ENCODE data around the gene EPHB1. TPM values are rescaled to one million over a fixed set of nuclear protein-coding genes. Genes with fewer than 3 reads are reported as not detected.

Gene EPHB1
- total RNA-seq, 5 donors from 2014 or later (not counting 1 experiment from before 2014, with no cell fraction given) = 0.28 to 0.72 (median 0.31) TPM; not detected in 1

DNA sequence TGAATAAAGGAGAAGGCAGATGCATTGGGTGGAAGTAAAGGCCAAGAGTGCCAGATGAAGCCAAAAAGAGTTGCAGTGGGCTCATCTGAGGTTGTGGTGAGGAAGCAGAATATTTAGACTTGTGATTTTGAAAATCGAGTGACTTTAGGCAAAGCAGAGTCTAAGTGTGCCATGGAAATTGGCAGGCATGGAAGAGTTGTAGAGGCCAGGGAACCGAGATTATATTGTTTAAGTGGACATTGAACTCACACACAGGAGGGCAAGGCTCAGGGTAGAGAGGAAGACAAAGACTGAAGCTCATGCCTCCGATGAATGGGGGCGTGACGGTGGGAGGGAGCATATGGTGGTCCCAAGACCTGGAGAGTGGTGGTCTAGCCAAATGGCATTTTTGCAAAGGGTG lies 347.5 kb downstream of the EPHB1 start:
- H3K4me3 ChIP-seq (ENCODE audit: control insufficient read depth in 1 of 2, extremely low read depth in 1 of 2, low read length in 1 of 2) = no peak overlapping the region
- DNase-seq = no peak
- H3K4me3 Mint-ChIP-seq = no peak overlapping the region
- H3K27ac Mint-ChIP-seq = no peak overlapping the region
- H3K9me3 ChIP-seq = no peaks in the 10 kb centered on the region
- no peak overlapping the region for H3K27ac ChIP-seq (ENCODE audit: low read length)
- POLR2A ChIA-PET = no interaction called here
- H3K4me1 ChIP-seq (ENCODE audit: control insufficient read depth in 1 of 2, extremely low read depth in 1 of 2, insufficient read depth in 2 of 2, low read length in 2 of 2) = no peaks in the 10 kb centered on the region
- H3K27me3 ChIP-seq (replicated peaks in 1 of 2; ENCODE audit: control insufficient read depth in 2 of 2, extremely low read depth in 1 of 2, insufficient read depth in 2 of 2, low read length in 1 of 2) = peaks cover 0 to 6% of the 10 kb centered on the region in 2 experiments
- no peaks in the 10 kb centered on the region for H3K36me3 Mint-ChIP-seq
- CTCF ChIA-PET = no interaction called here
- no peaks in the 10 kb centered on the region for H3K9me3 Mint-ChIP-seq
- no peak for ATAC-seq (replicated peaks in 1 of 4)
- WGBS (ENCODE audit: insufficient coverage) = 88% methylated on average over 5 of the region's 5 CpGs
- H3K27me3 Mint-ChIP-seq = no peaks in the 10 kb centered on the region
- H3K4me1 Mint-ChIP-seq = no peaks in the 10 kb centered on the region
- H3K36me3 ChIP-seq (ENCODE audit: control insufficient read depth in 2 of 2, extremely low read depth in 1 of 2, insufficient read depth in 1 of 2, low read length in 1 of 2) = no peaks in the 10 kb centered on the region

DNA sequence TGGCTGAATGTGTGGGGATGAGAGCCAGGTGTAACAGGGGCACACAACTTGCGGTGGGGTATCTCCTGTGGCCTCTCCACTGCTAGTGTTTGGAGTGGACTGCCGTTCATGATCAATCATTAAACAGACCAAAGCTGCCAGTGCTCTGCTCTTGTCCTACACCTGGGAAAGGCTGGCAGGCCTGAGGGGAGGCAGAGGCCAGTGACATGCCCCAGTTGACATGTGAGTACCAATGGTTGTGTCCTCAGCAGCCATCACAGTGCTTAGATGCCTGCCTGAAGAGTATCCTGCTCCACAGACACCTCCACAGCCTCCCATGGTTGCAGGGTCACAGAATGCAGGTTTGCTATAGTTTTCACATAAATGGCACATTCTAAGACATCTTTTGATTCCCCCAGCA lies 348.4 kb downstream of the EPHB1 start:
- Mint-ChIP-seq H3K9me3 (no peaks in the 10 kb centered on the region), H3K27me3 (no peaks in the 10 kb centered on the region), H3K4me1 (no peaks in the 10 kb centered on the region), H3K4me3 (no peak overlapping the region), H3K36me3 (no peaks in the 10 kb centered on the region), H3K27ac (no peak overlapping the region)
- DNase-seq = no peak
- Histone ChIP-seq H3K9me3 (no peaks in the 10 kb centered on the region), H3K27ac (ENCODE audit: low read length) (no peak overlapping the region), H3K4me1 (ENCODE audit: control insufficient read depth in 1 of 2, extremely low read depth in 1 of 2, insufficient read depth in 2 of 2, low read length in 2 of 2) (no peaks in the 10 kb centered on the region), H3K36me3 (ENCODE audit: control insufficient read depth in 2 of 2, extremely low read depth in 1 of 2, insufficient read depth in 1 of 2, low read length in 1 of 2) (no peaks in the 10 kb centered on the region), H3K27me3 (replicated peaks in 1 of 2; ENCODE audit: control insufficient read depth in 2 of 2, extremely low read depth in 1 of 2, insufficient read depth in 2 of 2, low read length in 1 of 2) (peaks cover 0 to 6% of the 10 kb centered on the region in 2 experiments), H3K4me3 (ENCODE audit: control insufficient read depth in 1 of 2, extremely low read depth in 1 of 2, low read length in 1 of 2) (no peak overlapping the region)
- POLR2A ChIA-PET = no interaction called here
- CTCF ChIA-PET = no interaction called here
- WGBS (ENCODE audit: insufficient coverage) = 89% methylated on average over 2 of the region's 2 CpGs
- no peak for ATAC-seq (replicated peaks in 1 of 4)

DNA sequence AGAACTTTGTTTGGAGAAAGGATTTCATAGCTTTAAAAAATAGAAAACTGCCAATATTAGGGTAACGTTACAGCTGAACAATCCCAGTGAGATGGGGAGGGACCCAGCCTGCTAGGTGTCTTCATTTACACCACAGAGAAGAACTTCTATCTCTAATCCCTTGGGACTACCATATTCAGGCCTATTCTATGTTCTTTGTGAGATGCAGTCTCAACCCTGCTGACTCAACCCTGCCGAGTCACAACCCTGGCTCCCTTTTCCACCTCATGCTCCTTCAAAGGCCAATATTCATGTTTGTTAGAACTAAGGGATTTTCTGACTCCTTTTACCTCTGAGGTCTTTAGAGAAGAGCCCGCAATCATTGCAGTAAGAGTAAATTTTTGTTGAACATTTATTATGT lies 350.5 kb downstream of the EPHB1 start:
- Histone ChIP-seq H3K27me3 (replicated peaks in 1 of 2; ENCODE audit: control insufficient read depth in 2 of 2, extremely low read depth in 1 of 2, insufficient read depth in 2 of 2, low read length in 1 of 2) (peaks cover 0 to 6% of the 10 kb centered on the region in 2 experiments), H3K9me3 (no peaks in the 10 kb centered on the region), H3K4me1 (ENCODE audit: control insufficient read depth in 1 of 2, extremely low read depth in 1 of 2, insufficient read depth in 2 of 2, low read length in 2 of 2) (no peaks in the 10 kb centered on the region), H3K27ac (ENCODE audit: low read length) (no peak overlapping the region), H3K36me3 (ENCODE audit: control insufficient read depth in 2 of 2, extremely low read depth in 1 of 2, insufficient read depth in 1 of 2, low read length in 1 of 2) (no peaks in the 10 kb centered on the region), H3K4me3 (ENCODE audit: control insufficient read depth in 1 of 2, extremely low read depth in 1 of 2, low read length in 1 of 2) (no peak overlapping the region)
- Mint-ChIP-seq H3K27ac (no peak overlapping the region), H3K4me3 (no peak overlapping the region), H3K9me3 (no peaks in the 10 kb centered on the region), H3K4me1 (no peaks in the 10 kb centered on the region), H3K27me3 (peaks cover 0 to 4% of the 10 kb centered on the region in 2 donors), H3K36me3 (no peaks in the 10 kb centered on the region)
- no peak for ATAC-seq (replicated peaks in 1 of 4)
- ChIA-PET CTCF (no interaction called here), POLR2A (no interaction called here)
- 33% methylated on average over 1 of the region's 3 CpGs for WGBS (ENCODE audit: insufficient coverage)
- no peak for DNase-seq

DNA sequence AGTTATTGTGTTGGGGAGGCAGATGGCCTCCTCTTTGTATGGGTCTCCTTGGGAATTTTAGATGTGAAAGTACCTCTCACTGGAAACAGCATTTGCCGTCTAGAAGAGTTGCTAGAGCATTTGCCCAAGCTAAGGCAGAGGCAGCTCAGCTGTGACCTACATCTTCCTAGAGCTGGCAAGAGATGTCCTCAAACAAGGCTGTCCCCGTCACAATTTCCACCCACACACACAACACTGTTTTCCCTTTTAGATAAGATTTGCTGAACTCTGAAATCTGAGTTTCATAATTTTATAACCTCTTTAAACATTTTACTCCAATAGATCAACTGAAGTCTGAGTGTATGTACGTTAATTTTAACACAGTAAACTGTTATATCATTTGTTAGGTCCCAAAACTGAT lies 352.6 kb downstream of the EPHB1 start:
- DNase-seq = no peak
- Mint-ChIP-seq H3K36me3 (no peaks in the 10 kb centered on the region), H3K4me1 (no peaks in the 10 kb centered on the region), H3K27ac (no peak overlapping the region), H3K27me3 (peaks cover 4 to 6% of the 10 kb centered on the region in 2 donors), H3K4me3 (no peak overlapping the region), H3K9me3 (no peaks in the 10 kb centered on the region)
- H3K27ac ChIP-seq (ENCODE audit: low read length) = no peak overlapping the region
- WGBS (ENCODE audit: insufficient coverage) = no CpG with 5 or more reads among the region's 3 CpGs
- ChIA-PET POLR2A (no interaction called here), CTCF (no interaction called here)
- H3K27me3 ChIP-seq (replicated peaks in 1 of 2; ENCODE audit: control insufficient read depth in 2 of 2, extremely low read depth in 1 of 2, insufficient read depth in 2 of 2, low read length in 1 of 2) = peaks cover 0 to 3% of the 10 kb centered on the region in 2 experiments
- H3K4me3 ChIP-seq (ENCODE audit: control insufficient read depth in 1 of 2, extremely low read depth in 1 of 2, low read length in 1 of 2) = no peak overlapping the region
- no peaks in the 10 kb centered on the region for H3K9me3 ChIP-seq
- H3K4me1 ChIP-seq (ENCODE audit: control insufficient read depth in 1 of 2, extremely low read depth in 1 of 2, insufficient read depth in 2 of 2, low read length in 2 of 2) = no peaks in the 10 kb centered on the region
- no peaks in the 10 kb centered on the region for H3K36me3 ChIP-seq (ENCODE audit: control insufficient read depth in 2 of 2, extremely low read depth in 1 of 2, insufficient read depth in 1 of 2, low read length in 1 of 2)
- no peak for ATAC-seq (replicated peaks in 1 of 4)

DNA sequence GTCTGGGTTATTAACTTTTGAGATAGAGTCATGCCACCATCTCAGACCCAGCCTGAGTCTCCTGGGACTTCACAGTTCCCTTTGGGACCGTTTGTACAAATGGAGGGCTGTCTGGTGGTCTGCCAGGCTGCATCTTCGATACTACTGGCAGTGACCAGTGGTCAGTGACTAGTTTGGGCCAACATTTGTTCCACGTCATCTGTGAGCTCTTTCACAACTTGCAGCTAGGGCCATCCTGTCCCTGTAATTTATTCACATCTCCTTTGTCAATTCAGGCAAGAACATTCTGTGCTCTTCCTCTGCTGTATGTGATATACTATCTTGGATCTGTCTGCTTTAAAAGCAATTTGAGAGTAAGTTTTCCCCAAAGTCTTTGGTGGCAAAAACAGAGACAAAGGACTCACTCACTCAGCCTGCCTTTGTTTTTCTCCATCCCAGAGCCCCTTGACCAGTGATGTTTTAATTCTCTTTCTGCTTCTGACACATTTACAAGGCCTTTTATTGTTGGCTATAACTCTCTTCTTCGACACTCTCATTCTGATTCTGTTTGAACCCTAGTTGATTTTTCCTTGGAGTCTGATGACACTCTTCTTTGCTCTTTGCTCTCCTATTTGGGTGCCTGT lies 353.4 kb downstream of the EPHB1 start:
- H3K36me3 ChIP-seq (ENCODE audit: control insufficient read depth in 2 of 2, extremely low read depth in 1 of 2, insufficient read depth in 1 of 2, low read length in 1 of 2) = no peaks in the 10 kb centered on the region
- no peak overlapping the region for H3K4me3 Mint-ChIP-seq
- H3K4me3 ChIP-seq (ENCODE audit: control insufficient read depth in 1 of 2, extremely low read depth in 1 of 2, low read length in 1 of 2) = no peak overlapping the region
- H3K27ac Mint-ChIP-seq = no peak overlapping the region
- peaks cover 4 to 6% of the 10 kb centered on the region in 2 donors for H3K27me3 Mint-ChIP-seq
- H3K9me3 Mint-ChIP-seq = no peaks in the 10 kb centered on the region
- CTCF ChIA-PET = no interaction called here
- ATAC-seq (replicated peaks in 1 of 4) = no peak
- no peaks in the 10 kb centered on the region for H3K4me1 ChIP-seq (ENCODE audit: control insufficient read depth in 1 of 2, extremely low read depth in 1 of 2, insufficient read depth in 2 of 2, low read length in 2 of 2)
- POLR2A ChIA-PET = no interaction called here
- H3K27ac ChIP-seq (ENCODE audit: low read length) = no peak overlapping the region
- no peak for DNase-seq
- no peaks in the 10 kb centered on the region for H3K4me1 Mint-ChIP-seq
- no peaks in the 10 kb centered on the region for H3K9me3 ChIP-seq
- WGBS (ENCODE audit: insufficient coverage) = 60% methylated on average over 2 of the region's 4 CpGs
- no peaks in the 10 kb centered on the region for H3K36me3 Mint-ChIP-seq
- H3K27me3 ChIP-seq (replicated peaks in 1 of 2; ENCODE audit: control insufficient read depth in 2 of 2, extremely low read depth in 1 of 2, insufficient read depth in 2 of 2, low read length in 1 of 2) = peaks cover 0 to 3% of the 10 kb centered on the region in 2 experiments

DNA sequence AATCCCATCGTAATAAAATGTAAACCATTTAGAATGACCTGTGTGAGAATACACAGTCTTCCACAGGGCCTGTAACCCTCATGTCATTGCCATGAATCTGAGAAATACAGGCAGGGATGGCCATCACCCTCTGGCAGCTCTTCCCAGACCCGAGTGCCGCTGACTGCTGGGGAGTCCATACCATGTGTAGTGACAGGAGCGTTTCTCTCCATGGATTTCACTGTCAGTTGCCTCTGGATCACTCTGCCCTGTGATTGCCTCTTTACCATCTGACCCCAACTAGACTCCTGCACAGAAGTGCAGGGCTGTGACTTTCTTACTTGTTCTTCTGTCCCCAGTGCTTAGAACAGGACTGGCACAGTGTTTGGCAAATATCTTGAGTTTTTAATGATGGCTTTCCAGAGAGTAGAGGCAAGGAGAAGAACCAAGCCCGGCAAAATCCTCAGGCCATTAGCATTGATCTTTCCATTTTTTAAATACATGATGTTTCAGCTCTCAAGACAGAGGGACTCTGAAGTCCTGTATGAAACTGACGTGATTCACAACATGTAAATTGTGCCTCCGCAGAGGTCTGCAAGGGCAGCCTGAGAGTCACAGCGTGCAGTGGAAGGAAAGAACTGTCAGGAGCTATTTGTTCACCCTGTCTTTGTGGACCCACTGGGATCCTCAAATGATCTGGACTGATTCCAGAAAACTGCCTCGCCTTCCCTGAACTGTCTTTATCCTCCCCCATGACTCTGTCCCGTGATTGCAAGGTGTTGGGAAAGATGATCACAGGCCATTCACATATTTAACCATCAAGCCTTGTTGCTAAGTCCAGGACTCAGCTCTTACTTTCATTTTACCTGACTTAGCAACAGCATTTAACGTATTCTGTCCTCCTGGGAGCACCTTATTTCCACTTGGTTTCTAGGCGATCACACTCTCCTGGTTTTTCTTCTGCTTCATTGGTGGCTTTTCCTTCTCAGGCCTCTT lies 354.9 kb downstream of the EPHB1 start:
- Histone ChIP-seq H3K27ac (ENCODE audit: low read length) (no peak overlapping the region), H3K36me3 (ENCODE audit: control insufficient read depth in 2 of 2, extremely low read depth in 1 of 2, insufficient read depth in 1 of 2, low read length in 1 of 2) (no peaks in the 10 kb centered on the region), H3K4me3 (ENCODE audit: control insufficient read depth in 1 of 2, extremely low read depth in 1 of 2, low read length in 1 of 2) (no peak overlapping the region), H3K4me1 (ENCODE audit: control insufficient read depth in 1 of 2, extremely low read depth in 1 of 2, insufficient read depth in 2 of 2, low read length in 2 of 2) (no peaks in the 10 kb centered on the region), H3K27me3 (replicated peaks in 1 of 2; ENCODE audit: control insufficient read depth in 2 of 2, extremely low read depth in 1 of 2, insufficient read depth in 2 of 2, low read length in 1 of 2) (peaks cover 0 to 6% of the 10 kb centered on the region in 2 experiments), H3K9me3 (no peaks in the 10 kb centered on the region)
- Mint-ChIP-seq H3K4me1 (no peaks in the 10 kb centered on the region), H3K4me3 (no peak overlapping the region), H3K27me3 (peaks cover 4 to 6% of the 10 kb centered on the region in 2 donors), H3K36me3 (no peaks in the 10 kb centered on the region), H3K27ac (no peak overlapping the region), H3K9me3 (peaks cover 0 to 2% (median 2%) of the 10 kb centered on the region in 3 donors)
- POLR2A ChIA-PET = no interaction called here
- no peak for DNase-seq
- no peak for ATAC-seq (replicated peaks in 1 of 4)
- CTCF ChIA-PET = no interaction called here
- WGBS (ENCODE audit: insufficient coverage) = 78% methylated on average over 10 of the region's 12 CpGs

Data from T-cell (primary cell).